HG02840 (cell line): ENCODE measurements around the gene DCTD.

Experiments used
- ATAC-seq: cut with Tn5 transposase; IDR thresholded peaks from one replicate; pipeline ENCODE4 v1.9.1; 2021; ENCODE audit warnings: mild to moderate bottlenecking, moderate library complexity, moderate number of reproducible peaks; ENCODE audit not compliant: unreplicated experiment, low FRiP score

DCTD gene

GRCh38 chr4:182895791-182896292 is 21.3 kb downstream of the DCTD start:
- ATAC-seq, result no peak

- no peak for ATAC-seq
These were observed 22.4 kb downstream of the DCTD start for GRCh38 chr4:182894681-182895275.

- ATAC-seq, result no peak
These were observed 23.6 kb downstream of the DCTD start for GRCh38 chr4:182893474-182894080.

- ATAC-seq, result no peak
These were observed 24.1 kb downstream of the DCTD start for GRCh38 chr4:182893047-182893446.

GRCh38 chr4:182890202-182890601 is 27.0 kb downstream of the DCTD start:
- ATAC-seq, result no peak

GRCh38 chr4:182888891-182889290 is 28.3 kb downstream of the DCTD start:
- ATAC-seq, result no peak

- ATAC-seq, result no peak
These were observed 30.4 kb downstream of the DCTD start for GRCh38 chr4:182886768-182887167.

- ATAC-seq, result no peak
These were observed 31.0 kb downstream of the DCTD start for GRCh38 chr4:182886205-182886604.

GRCh38 chr4:182885738-182886077 is 31.5 kb downstream of the DCTD start:
- no peak for ATAC-seq

- no peak for ATAC-seq
These were observed 32.0 kb downstream of the DCTD start for GRCh38 chr4:182885022-182885737.

- no peak for ATAC-seq
These were observed 33.1 kb downstream of the DCTD start for GRCh38 chr4:182884040-182884439.

GRCh38 chr4:182883351-182883750 is 33.8 kb downstream of the DCTD start:
- ATAC-seq, result no peak

- ATAC-seq, result no peak
These were observed 35.3 kb downstream of the DCTD start for GRCh38 chr4:182881914-182882313.

- ATAC-seq, result no peak
These were observed 36.5 kb downstream of the DCTD start for GRCh38 chr4:182880387-182881356.

- no peak for ATAC-seq
These were observed 37.3 kb downstream of the DCTD start for GRCh38 chr4:182879913-182880312.

- ATAC-seq, result no peak
These were observed 38.3 kb downstream of the DCTD start for GRCh38 chr4:182878633-182879495.

GRCh38 chr4:182877326-182877883 is 39.8 kb downstream of the DCTD start:
- no peak for ATAC-seq

- no peak for ATAC-seq
These were observed 40.8 kb downstream of the DCTD start for GRCh38 chr4:182876427-182876826.
